GM12892 (cell line): ENCODE measurements around the gene STAT6.

ENCODE experiments used
- POLR2A ChIP-seq: IDR thresholded peaks from 2 replicates; pipeline ENCODE4 v1.6.1; 2011; ENCODE audit warnings: low read depth, low read length, control low read depth
- POLR2AphosphoS5 ChIP-seq: IDR thresholded peaks from 2 replicates; pipeline ENCODE4 v1.6.1; 2011; ENCODE audit warnings: low read depth, low read length, control low read depth
- TAF1 ChIP-seq: IDR thresholded peaks from 2 replicates; pipeline ENCODE4 v1.6.1; 2011; ENCODE audit warnings: low read depth, mild to moderate bottlenecking, control low read depth, low read length, borderline replicate concordance

- TF ChIP-seq POLR2A (no peak; the same call in 1 of the 2 replicates), TAF1 (no peak), POLR2AphosphoS5 (no peak)
Observed at GRCh38 chr12:57099047-57099714, 12.0 kb downstream of the STAT6 start.
